Gastrocnemius medialis (tissue), 4 donors: ENCODE measurements around the gene UPK3BL1.
"Not testable (repeated sequence)": the region's sequence is repeated elsewhere in the genome, so short reads cannot be mapped to it uniquely, and the experiment has no call there.

ENCODE experiments used
- POLR2A ChIP-seq, 2 donors: fragments of 450-650 bp; IDR thresholded peaks; one replicate each; pipeline ENCODE4 v1.6.1; 2017; ENCODE audit warnings: antibody characterized with exemption in 2 of 2, mild to moderate bottlenecking in 2 of 2, moderate library complexity in 2 of 2
- TF ChIP-seq, protein P1 (sequence below), 5 experiments: fragments of 450-650 bp in 3 of 5; fragments of 200-600 bp in 2 of 5; sonication (generic) in 2 of 5; IDR thresholded peaks in 4 of 5; conservative IDR thresholded peaks in 1 of 5; 1 replicate in 4 of 5; 2 replicates in 1 of 5; pipeline ENCODE4 v1.5.1; 2016 to 2019; ENCODE audit warnings: antibody characterized with exemption in 5 of 5, mild to moderate bottlenecking in 3 of 5, moderate library complexity in 3 of 5

DNA sequence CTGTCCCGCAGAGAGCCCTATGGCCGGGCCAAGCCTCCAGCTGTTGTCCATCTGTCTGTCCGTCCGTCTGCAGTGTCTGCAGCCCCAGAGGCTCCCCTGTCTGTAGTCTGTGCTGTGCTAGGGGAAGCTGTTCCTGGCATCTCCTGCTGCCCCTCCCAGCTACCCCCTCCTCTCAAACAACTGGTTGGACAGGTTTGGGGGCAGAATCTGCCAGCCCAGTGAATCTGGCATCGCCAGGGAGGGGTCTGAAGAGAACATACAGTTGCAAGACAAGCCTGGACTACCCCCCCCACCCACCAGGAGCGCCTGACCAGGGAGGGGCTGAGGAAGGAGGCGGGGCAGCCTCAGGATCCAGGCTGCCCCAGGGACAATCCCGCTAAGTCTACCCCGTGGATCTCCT is at the start of gene UPK3BL1:
- TF ChIP-seq, protein P1, sequence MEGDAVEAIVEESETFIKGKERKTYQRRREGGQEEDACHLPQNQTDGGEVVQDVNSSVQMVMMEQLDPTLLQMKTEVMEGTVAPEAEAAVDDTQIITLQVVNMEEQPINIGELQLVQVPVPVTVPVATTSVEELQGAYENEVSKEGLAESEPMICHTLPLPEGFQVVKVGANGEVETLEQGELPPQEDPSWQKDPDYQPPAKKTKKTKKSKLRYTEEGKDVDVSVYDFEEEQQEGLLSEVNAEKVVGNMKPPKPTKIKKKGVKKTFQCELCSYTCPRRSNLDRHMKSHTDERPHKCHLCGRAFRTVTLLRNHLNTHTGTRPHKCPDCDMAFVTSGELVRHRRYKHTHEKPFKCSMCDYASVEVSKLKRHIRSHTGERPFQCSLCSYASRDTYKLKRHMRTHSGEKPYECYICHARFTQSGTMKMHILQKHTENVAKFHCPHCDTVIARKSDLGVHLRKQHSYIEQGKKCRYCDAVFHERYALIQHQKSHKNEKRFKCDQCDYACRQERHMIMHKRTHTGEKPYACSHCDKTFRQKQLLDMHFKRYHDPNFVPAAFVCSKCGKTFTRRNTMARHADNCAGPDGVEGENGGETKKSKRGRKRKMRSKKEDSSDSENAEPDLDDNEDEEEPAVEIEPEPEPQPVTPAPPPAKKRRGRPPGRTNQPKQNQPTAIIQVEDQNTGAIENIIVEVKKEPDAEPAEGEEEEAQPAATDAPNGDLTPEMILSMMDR (IDR thresholded peaks at IDR 0.05 in 4 of 5, conservative IDR thresholded peaks at IDR 0.05 in 1 of 5): not testable (repeated sequence)
- TF ChIP-seq POLR2A (IDR thresholded peaks at IDR 0.05): not testable (repeated sequence)
